ENCODE data around the gene LGALS7B.

Gene LGALS7B

DNA sequence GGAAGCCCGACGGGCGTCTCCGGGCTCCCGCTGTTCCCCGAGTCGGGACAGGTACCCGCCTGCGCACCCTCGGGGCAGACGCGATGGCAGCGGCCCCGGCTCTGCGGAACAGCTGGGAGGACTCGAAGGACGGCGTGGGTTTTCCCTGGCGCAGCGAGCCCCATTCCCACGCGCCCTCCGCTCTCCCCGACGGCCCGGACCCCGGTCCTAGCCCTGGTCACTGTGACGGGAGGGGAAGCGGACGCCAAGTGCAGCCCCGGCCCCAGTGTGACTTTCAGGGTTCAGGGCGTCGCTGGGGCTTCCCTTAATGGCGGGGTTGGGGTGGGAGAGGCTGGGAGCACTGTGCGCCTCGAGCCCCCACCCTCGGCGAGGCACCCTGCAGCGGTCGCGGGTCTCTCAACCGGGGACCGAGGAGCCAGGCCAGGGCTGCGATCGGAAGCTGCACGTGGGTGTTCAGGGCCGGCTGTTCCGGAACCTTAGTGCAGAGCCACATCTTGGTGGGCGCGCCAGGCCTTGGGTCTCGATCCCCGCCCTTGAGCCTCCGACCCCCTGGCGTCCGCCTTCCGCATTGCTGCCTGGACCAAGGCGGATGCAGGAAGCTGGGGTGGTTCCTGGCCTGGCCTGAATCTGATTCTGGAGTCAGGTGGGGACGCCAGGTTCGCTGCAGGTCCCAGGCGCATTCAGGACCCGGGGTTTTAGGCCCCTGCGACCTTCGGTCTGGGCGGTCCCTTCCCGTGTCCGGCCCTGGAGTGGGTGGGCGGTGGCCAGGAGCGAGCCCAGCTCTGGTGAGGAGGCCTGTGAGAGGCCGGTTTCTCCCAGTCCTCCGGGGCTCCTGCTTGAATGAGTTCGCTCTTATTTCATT, 3.5 kb downstream of the LGALS7B start:
- no peaks in the 10 kb centered on the region for H3K9me3 ChIP-seq (replicated peaks; ENCODE audit: insufficient read depth, low read length)
- peaks cover 32% of the 10 kb centered on the region for H3K27me3 ChIP-seq (replicated peaks; ENCODE audit: insufficient read depth, low read length)
- H2AFZ ChIP-seq (ENCODE audit: low read length), result no peak overlapping the region
- H3K4me3 ChIP-seq (ENCODE audit: low read length), result no peak overlapping the region
- no peaks in the 10 kb centered on the region for H3K9me2 ChIP-seq (replicated peaks; ENCODE audit: insufficient read depth, low read length)
- TF ChIP-seq EZH2phosphoT487 (IDR thresholded peaks at IDR 0.05; ENCODE audit: low read length) (no peak), EZH2 (optimal IDR thresholded peaks at IDR 0.05; ENCODE audit: low read depth, low read length) (no peak)
- TF ChIP-seq, protein P1, sequence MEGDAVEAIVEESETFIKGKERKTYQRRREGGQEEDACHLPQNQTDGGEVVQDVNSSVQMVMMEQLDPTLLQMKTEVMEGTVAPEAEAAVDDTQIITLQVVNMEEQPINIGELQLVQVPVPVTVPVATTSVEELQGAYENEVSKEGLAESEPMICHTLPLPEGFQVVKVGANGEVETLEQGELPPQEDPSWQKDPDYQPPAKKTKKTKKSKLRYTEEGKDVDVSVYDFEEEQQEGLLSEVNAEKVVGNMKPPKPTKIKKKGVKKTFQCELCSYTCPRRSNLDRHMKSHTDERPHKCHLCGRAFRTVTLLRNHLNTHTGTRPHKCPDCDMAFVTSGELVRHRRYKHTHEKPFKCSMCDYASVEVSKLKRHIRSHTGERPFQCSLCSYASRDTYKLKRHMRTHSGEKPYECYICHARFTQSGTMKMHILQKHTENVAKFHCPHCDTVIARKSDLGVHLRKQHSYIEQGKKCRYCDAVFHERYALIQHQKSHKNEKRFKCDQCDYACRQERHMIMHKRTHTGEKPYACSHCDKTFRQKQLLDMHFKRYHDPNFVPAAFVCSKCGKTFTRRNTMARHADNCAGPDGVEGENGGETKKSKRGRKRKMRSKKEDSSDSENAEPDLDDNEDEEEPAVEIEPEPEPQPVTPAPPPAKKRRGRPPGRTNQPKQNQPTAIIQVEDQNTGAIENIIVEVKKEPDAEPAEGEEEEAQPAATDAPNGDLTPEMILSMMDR (IDR thresholded peaks at IDR 0.05; ENCODE audit: low read length), result no peak
- no peaks in the 10 kb centered on the region for H3K79me2 ChIP-seq (ENCODE audit: low read length)
- no peaks in the 10 kb centered on the region for H3K36me3 ChIP-seq (replicated peaks; ENCODE audit: insufficient read depth, low read length)
- no peaks in the 10 kb centered on the region for H3K4me1 ChIP-seq (ENCODE audit: low read length)
- DNase-seq, result no peak
- no peaks in the 10 kb centered on the region for H4K20me1 ChIP-seq (ENCODE audit: insufficient read depth, low read length)
- H3K4me2 ChIP-seq (ENCODE audit: low read depth, low read length), result no peak overlapping the region
- H3F3A ChIP-seq (ENCODE audit: insufficient read depth, low read length), result no peaks in the 10 kb centered on the region
- H3K9ac ChIP-seq (ENCODE audit: low read length), result no peak overlapping the region
- H3K27ac ChIP-seq (ENCODE audit: low read length), result no peak overlapping the region

DNA sequence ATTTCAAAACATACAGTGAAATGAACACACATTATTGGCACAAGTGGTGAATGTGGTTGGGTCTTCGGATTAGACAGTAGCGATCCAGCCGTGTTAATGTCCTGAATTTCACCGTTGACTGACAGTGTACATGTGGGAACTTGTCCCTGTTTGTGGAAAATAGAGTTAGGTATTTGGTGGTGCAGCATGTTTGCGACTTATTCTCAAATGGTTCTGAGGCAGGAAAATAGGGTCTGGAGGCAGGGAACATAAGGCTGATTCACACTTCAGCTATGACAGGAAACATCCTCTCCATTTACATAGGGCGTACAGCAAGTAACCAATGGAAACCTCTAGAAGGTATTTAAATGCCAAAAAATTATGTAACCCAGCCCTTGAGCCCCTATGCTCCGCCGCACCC, 4.2 kb downstream of the LGALS7B start:
- H2AFZ ChIP-seq (ENCODE audit: low read length), result no peak overlapping the region
- H3K9me2 ChIP-seq (replicated peaks; ENCODE audit: insufficient read depth, low read length), result no peaks in the 10 kb centered on the region
- no peak overlapping the region for H3K27ac ChIP-seq (ENCODE audit: low read length)
- H4K20me1 ChIP-seq (ENCODE audit: insufficient read depth, low read length), result no peaks in the 10 kb centered on the region
- no peak overlapping the region for H3K4me3 ChIP-seq (ENCODE audit: low read length)
- H3K79me2 ChIP-seq (ENCODE audit: low read length), result no peaks in the 10 kb centered on the region
- no peaks in the 10 kb centered on the region for H3K36me3 ChIP-seq (replicated peaks; ENCODE audit: insufficient read depth, low read length)
- H3K27me3 ChIP-seq (replicated peaks; ENCODE audit: insufficient read depth, low read length), result peaks cover 32% of the 10 kb centered on the region
- no peak for TF ChIP-seq EZH2phosphoT487 (IDR thresholded peaks at IDR 0.05; ENCODE audit: low read length)
- TF ChIP-seq, protein P1 (IDR thresholded peaks at IDR 0.05; ENCODE audit: low read length), result no peak
- no peak for TF ChIP-seq EZH2 (optimal IDR thresholded peaks at IDR 0.05; ENCODE audit: low read depth, low read length)
- H3F3A ChIP-seq (ENCODE audit: insufficient read depth, low read length), result no peaks in the 10 kb centered on the region
- H3K4me2 ChIP-seq (ENCODE audit: low read depth, low read length), result no peak overlapping the region
- no peaks in the 10 kb centered on the region for H3K9me3 ChIP-seq (replicated peaks; ENCODE audit: insufficient read depth, low read length)
- H3K4me1 ChIP-seq (ENCODE audit: low read length), result no peaks in the 10 kb centered on the region
- no peak overlapping the region for H3K9ac ChIP-seq (ENCODE audit: low read length)
- no peak for DNase-seq

DNA sequence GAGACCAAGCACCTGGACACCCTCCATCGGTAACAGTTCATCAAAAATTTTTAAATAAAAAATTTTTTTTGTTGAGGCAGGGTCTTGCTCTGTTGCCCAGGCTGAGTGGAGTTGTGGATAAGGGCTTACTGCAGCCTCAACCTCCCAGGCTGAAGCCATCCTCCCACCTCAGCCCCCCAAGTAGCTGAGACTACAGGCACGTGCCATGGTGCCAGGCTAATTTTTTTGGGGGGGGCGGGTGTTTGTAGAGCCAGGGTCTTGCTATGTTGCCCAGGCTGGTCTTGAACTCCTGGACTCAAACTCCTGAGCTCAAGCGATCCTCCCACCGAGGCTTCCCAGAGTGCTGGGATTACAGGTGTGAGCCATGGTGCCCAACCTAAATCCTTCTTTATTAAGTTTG, 4.7 kb downstream of the LGALS7B start:
- Histone ChIP-seq H3K27me3 (replicated peaks; ENCODE audit: insufficient read depth, low read length) (peaks cover 32% of the 10 kb centered on the region), H3K27ac (ENCODE audit: low read length) (no peak overlapping the region), H2AFZ (ENCODE audit: low read length) (no peak overlapping the region), H3K4me1 (ENCODE audit: low read length) (no peaks in the 10 kb centered on the region), H3F3A (ENCODE audit: insufficient read depth, low read length) (no peaks in the 10 kb centered on the region), H3K79me2 (ENCODE audit: low read length) (no peaks in the 10 kb centered on the region), H3K9me2 (replicated peaks; ENCODE audit: insufficient read depth, low read length) (no peaks in the 10 kb centered on the region), H3K9me3 (replicated peaks; ENCODE audit: insufficient read depth, low read length) (no peaks in the 10 kb centered on the region), H3K4me3 (ENCODE audit: low read length) (no peak overlapping the region), H3K4me2 (ENCODE audit: low read depth, low read length) (no peak overlapping the region), H4K20me1 (ENCODE audit: insufficient read depth, low read length) (no peaks in the 10 kb centered on the region), H3K9ac (ENCODE audit: low read length) (no peak overlapping the region), H3K36me3 (replicated peaks; ENCODE audit: insufficient read depth, low read length) (no peaks in the 10 kb centered on the region)
- TF ChIP-seq, protein P1 (IDR thresholded peaks at IDR 0.05; ENCODE audit: low read length), result no peak
- TF ChIP-seq EZH2phosphoT487 (IDR thresholded peaks at IDR 0.05; ENCODE audit: low read length), result no peak
- no peak for TF ChIP-seq EZH2 (optimal IDR thresholded peaks at IDR 0.05; ENCODE audit: low read depth, low read length)
- no peak for DNase-seq

Measured in MM.1S (cell line).